Adrenal gland (tissue), 5 donors: Measurements from ENCODE around the gene HJURP.

ENCODE experiments used
- CTCF ChIP-seq, 6 experiments: fragments of 450-650 bp in 4 of 6; fragments of 200-600 bp in 2 of 6; sonication (generic) in 1 of 6; IDR thresholded peaks; 1 replicate in 5 of 6; 2 replicates in 1 of 6; pipeline versions ENCODE4 v1.5.1 to v1.8.0; 2016 to 2021; ENCODE audit warnings: antibody characterized with exemption in 6 of 6, mild to moderate bottlenecking in 2 of 6, moderate library complexity in 1 of 6
- POLR2A ChIP-seq, 2 donors: fragments of 450-650 bp; IDR thresholded peaks; one replicate each; pipeline ENCODE4 v1.6.1; 2017; ENCODE audit warnings: antibody characterized with exemption in 2 of 2, mild to moderate bottlenecking in 2 of 2, moderate library complexity in 1 of 2
- donor health status: DM: no; HTN: no; CAD: no.

GRCh38 chr2:233822101-233822771, 32.1 kb downstream of the HJURP start:
- TF ChIP-seq CTCF (IDR thresholded peaks at IDR 0.05) = no peak
- no peak for TF ChIP-seq POLR2A (IDR thresholded peaks at IDR 0.05)
